Fibroblast of lung (primary cell): ENCODE measurements around the gene KIF1A. TPM values are rescaled to one million over a fixed set of nuclear protein-coding genes. Genes with fewer than 3 reads are reported as not detected.

ENCODE experiments used
- DNase-seq, 2 donors: peaks; one replicate each; pipeline versions ENCODE4 v3.0.0 to v3.0.0-alpha.2; 2010; ENCODE audit warnings: low read depth in 2 of 2
- H2AFZ ChIP-seq: 2 replicates; pipeline ENCODE4 v1.5.1; 2012; ENCODE audit warnings: low read length, control low read depth, inconsistent platforms
- H3K27ac ChIP-seq: 2 replicates; pipeline ENCODE4 v1.5.1; 2011; ENCODE audit warnings: low read length, control low read depth; ENCODE audit not compliant: insufficient read depth
- H3K27me3 ChIP-seq: 2 replicates; pipeline ENCODE4 v1.5.1; 2011; ENCODE audit warnings: mild to moderate bottlenecking, low read length; ENCODE audit not compliant: control insufficient read depth, insufficient read depth
- H3K36me3 ChIP-seq: 2 replicates; pipeline ENCODE4 v1.5.1; 2011; ENCODE audit warnings: low read length; ENCODE audit not compliant: control insufficient read depth, insufficient read depth
- H3K4me1 ChIP-seq: 2 replicates; pipeline ENCODE4 v1.5.1; 2011; ENCODE audit warnings: low read length; ENCODE audit not compliant: control insufficient read depth, insufficient read depth; ENCODE audit errors: extremely low read depth
- H3K4me2 ChIP-seq: 2 replicates; pipeline ENCODE4 v1.5.1; 2011; ENCODE audit warnings: low read length, control low read depth; ENCODE audit not compliant: insufficient read depth; ENCODE audit errors: extremely low read depth
- H3K4me3 ChIP-seq, 4 experiments: fragments of 200-600 bp in 1 of 4; sonication (generic) in 1 of 4; replicated peaks in 1 of 4; 2 replicates each; pipeline ENCODE4 v1.5.1; 2011 to 2016; ENCODE audit warnings: low read length in 4 of 4, low read depth in 3 of 4, mild to moderate bottlenecking in 3 of 4, control low read depth in 2 of 4, inconsistent platforms in 1 of 4, mixed read lengths in 1 of 4; ENCODE audit not compliant: insufficient read depth in 1 of 4; ENCODE audit errors: control extremely low read depth in 1 of 4
- H3K79me2 ChIP-seq: 2 replicates; pipeline ENCODE4 v1.5.1; 2012; ENCODE audit warnings: mild to moderate bottlenecking, low read length, inconsistent platforms; ENCODE audit not compliant: control insufficient read depth, insufficient read depth
- H3K9ac ChIP-seq: 2 replicates; pipeline ENCODE4 v1.5.1; 2011; ENCODE audit warnings: mild to moderate bottlenecking, low read length, control low read depth; ENCODE audit not compliant: insufficient read depth
- H3K9me3 ChIP-seq: 2 replicates; pipeline ENCODE4 v1.5.1; 2012; ENCODE audit warnings: low read depth, low read length; ENCODE audit not compliant: control insufficient read depth, insufficient read depth
- H4K20me1 ChIP-seq: 2 replicates; pipeline ENCODE4 v1.5.1; 2011; ENCODE audit warnings: low read length; ENCODE audit not compliant: control insufficient read depth, insufficient read depth; ENCODE audit errors: extremely low read depth
- EZH2 ChIP-seq: IDR thresholded peaks from 2 replicates; pipeline ENCODE4 v1.5.1; 2012; ENCODE audit warnings: low read length, control low read depth, mild to moderate bottlenecking; ENCODE audit errors: missing control alignments
- polyA plus RNA-seq, 2 donors: library from polyadenylated mRNA; depleted of rRNA in 1 of 2; stranded (reverse) in 1 of 2; unstranded in 1 of 2; fragments of >200 nt; gene quantifications; 2 replicates each; pipeline ENCODE4 v1.2.1, GENCODE V29; 2011 to 2012; ENCODE audit warnings: missing spikeins in 1 of 2
- total RNA-seq: library from RNA; depleted of rRNA; stranded (reverse); fragments of >200 nt; gene quantifications from 2 replicates; pipeline ENCODE4 v1.2.1, GENCODE V29; 2014
- TF ChIP-seq, protein P1 (sequence below), 2 donors: IDR thresholded peaks in 1 of 2; conservative IDR thresholded peaks in 1 of 2; 1 replicate in 1 of 2; 2 replicates in 1 of 2; pipeline ENCODE4 v1.5.1; 2011 to 2012; ENCODE audit warnings: low read length in 2 of 2, control low read depth in 1 of 2, inconsistent platforms in 1 of 2, low read depth in 1 of 2, mild to moderate bottlenecking in 1 of 2

KIF1A gene
- total and polyA plus RNA-seq, 2 donors (not counting 1 experiment from before 2014, with no cell fraction given): 0.05 TPM; not detected in 1

DNA sequence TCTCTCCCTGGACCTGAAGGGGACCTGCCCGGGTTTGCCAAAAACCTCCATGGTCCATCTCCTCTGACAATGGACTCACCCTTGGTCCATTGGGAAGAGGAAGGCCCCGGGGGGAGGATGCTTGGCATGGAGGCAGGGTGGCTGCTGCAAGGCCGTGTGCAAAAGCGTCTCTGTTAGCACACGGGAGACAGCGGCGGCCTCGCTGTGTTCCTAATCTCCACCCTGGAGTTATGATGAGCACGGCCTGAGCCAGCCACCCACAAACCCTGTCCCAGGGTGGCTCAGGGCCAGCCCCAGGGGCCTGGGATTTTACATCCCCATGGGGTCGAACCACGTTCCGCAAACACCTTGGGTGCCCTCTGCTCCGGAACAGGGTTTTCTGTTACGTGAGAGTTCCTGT, 92.6 kb downstream of the KIF1A start:
- Histone ChIP-seq H4K20me1 (no peaks in the 10 kb centered on the region), H3K36me3 (no peaks in the 10 kb centered on the region), H3K4me3 (no peak overlapping the region), H3K27ac (no peak overlapping the region), H3K79me2 (no peaks in the 10 kb centered on the region), H2AFZ (no peak overlapping the region), H3K9me3 (no peaks in the 10 kb centered on the region), H3K27me3 (no peaks in the 10 kb centered on the region), H3K4me2 (no peak overlapping the region), H3K9ac (no peak overlapping the region), H3K4me1 (no peaks in the 10 kb centered on the region)
- DNase-seq: no peak
- TF ChIP-seq EZH2: no peak
- TF ChIP-seq, protein P1, sequence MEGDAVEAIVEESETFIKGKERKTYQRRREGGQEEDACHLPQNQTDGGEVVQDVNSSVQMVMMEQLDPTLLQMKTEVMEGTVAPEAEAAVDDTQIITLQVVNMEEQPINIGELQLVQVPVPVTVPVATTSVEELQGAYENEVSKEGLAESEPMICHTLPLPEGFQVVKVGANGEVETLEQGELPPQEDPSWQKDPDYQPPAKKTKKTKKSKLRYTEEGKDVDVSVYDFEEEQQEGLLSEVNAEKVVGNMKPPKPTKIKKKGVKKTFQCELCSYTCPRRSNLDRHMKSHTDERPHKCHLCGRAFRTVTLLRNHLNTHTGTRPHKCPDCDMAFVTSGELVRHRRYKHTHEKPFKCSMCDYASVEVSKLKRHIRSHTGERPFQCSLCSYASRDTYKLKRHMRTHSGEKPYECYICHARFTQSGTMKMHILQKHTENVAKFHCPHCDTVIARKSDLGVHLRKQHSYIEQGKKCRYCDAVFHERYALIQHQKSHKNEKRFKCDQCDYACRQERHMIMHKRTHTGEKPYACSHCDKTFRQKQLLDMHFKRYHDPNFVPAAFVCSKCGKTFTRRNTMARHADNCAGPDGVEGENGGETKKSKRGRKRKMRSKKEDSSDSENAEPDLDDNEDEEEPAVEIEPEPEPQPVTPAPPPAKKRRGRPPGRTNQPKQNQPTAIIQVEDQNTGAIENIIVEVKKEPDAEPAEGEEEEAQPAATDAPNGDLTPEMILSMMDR (conservative IDR thresholded peaks at IDR 0.05 in 1 of 2, IDR thresholded peaks at IDR 0.05 in 1 of 2; ENCODE audit: low read depth in 1 of 2, low read length in 2 of 2): no peak

DNA sequence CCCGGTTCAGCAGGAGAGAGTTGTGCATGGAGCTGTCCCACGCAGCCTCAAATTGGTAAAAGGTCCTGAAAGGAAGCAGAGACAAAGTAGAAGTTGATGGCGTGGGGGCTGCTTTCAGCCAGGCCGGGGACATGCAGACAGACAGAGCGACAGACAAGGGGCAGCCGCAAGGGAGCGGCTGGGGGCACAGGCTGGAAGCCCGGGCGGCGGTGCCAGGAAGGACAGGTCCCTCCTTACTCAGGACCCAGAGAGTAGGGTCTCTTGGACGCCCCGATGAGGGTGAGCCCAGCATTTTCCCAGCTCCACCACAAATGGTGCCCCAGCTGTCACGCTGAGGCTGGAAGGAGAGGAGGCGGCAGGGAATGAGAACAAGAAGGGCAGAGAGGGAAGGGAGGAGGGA, 93.1 kb downstream of the KIF1A start:
- Histone ChIP-seq H3K27ac (no peak overlapping the region), H3K4me3 (no peak overlapping the region)

DNA sequence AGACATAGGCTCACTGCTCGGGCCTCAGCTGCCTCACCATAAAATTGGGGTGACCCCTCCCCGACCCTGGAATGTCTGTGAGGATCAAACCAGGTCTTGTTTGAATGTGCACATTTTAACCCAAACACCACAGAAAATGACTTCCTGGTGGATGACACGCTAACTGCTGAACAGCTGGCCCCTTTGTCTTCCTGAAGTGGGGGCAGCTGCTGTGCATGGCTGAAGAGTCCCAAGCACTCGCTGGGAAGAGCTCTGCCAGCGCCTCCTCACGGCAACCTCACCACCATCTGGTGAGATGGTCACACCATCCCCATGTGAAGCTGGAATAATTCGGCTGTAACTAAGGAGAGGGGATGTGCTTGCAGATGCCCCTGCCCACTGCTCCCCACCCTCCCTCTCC, 94.3 kb downstream of the KIF1A start:
- Histone ChIP-seq H3K4me1 (no peaks in the 10 kb centered on the region), H3K27ac (no peak overlapping the region)
- no peak for DNase-seq

More for the DNA sequence above, 93.1 kb downstream of the KIF1A start:
- no peak for DNase-seq
- Histone ChIP-seq H4K20me1 (no peaks in the 10 kb centered on the region), H3K9ac (no peak overlapping the region), H3K27me3 (no peaks in the 10 kb centered on the region), H2AFZ (no peak overlapping the region), H3K36me3 (no peaks in the 10 kb centered on the region), H3K79me2 (no peaks in the 10 kb centered on the region), H3K9me3 (no peaks in the 10 kb centered on the region), H3K4me1 (no peaks in the 10 kb centered on the region), H3K4me2 (no peak overlapping the region)
- TF ChIP-seq EZH2: no peak
- TF ChIP-seq, protein P1 (conservative IDR thresholded peaks at IDR 0.05 in 1 of 2, IDR thresholded peaks at IDR 0.05 in 1 of 2; ENCODE audit: low read depth in 1 of 2, low read length in 2 of 2): no peak

More for the DNA sequence above, 94.3 kb downstream of the KIF1A start:
- H4K20me1 ChIP-seq: no peaks in the 10 kb centered on the region
- TF ChIP-seq, protein P1 (conservative IDR thresholded peaks at IDR 0.05 in 1 of 2, IDR thresholded peaks at IDR 0.05 in 1 of 2; ENCODE audit: low read depth in 1 of 2, low read length in 2 of 2): no peak
- TF ChIP-seq EZH2: no peak
- H3K9ac ChIP-seq: no peak overlapping the region
- no peaks in the 10 kb centered on the region for H3K9me3 ChIP-seq
- H3K79me2 ChIP-seq: no peaks in the 10 kb centered on the region
- H3K27me3 ChIP-seq: no peaks in the 10 kb centered on the region
- no peak overlapping the region for H3K4me3 ChIP-seq
- no peaks in the 10 kb centered on the region for H3K36me3 ChIP-seq
- H3K4me2 ChIP-seq: no peak overlapping the region
- H2AFZ ChIP-seq: no peak overlapping the region
